ENCODE measurements around the gene TP53BP1.
"Not testable (repeated sequence)": the region's sequence is repeated elsewhere in the genome, so short reads cannot be mapped to it uniquely, and the experiment has no call there.

TP53BP1 gene

GRCh38 chr15:43492673-43493601 is at the start of gene TP53BP1:
Gene TP53BP1 (minus strand): TSS chr15:43493156. CDS start chr15:43493043, 113 bp downstream.
- peak; percentile 96 for DNase-seq

- no peak for DNase-seq
Observed at GRCh38 chr15:43541785-43542184, 48.8 kb upstream of the TP53BP1 start.

GRCh38 chr15:43538091-43538490 is 45.1 kb upstream of the TP53BP1 start:
- no peak for DNase-seq

- no peak for DNase-seq
Observed at GRCh38 chr15:43534897-43535296, 41.9 kb upstream of the TP53BP1 start.

- DNase-seq = not testable (repeated sequence)
Observed at GRCh38 chr15:43532826-43533225, 39.9 kb upstream of the TP53BP1 start.

- DNase-seq = no peak
Observed at GRCh38 chr15:43531018-43531670, 38.2 kb upstream of the TP53BP1 start.

GRCh38 chr15:43529587-43530345 is 36.8 kb upstream of the TP53BP1 start:
- no peak for DNase-seq

- DNase-seq = no peak
Observed at GRCh38 chr15:43529141-43529540, 36.2 kb upstream of the TP53BP1 start.

GRCh38 chr15:43528542-43529007 is 35.6 kb upstream of the TP53BP1 start:
- DNase-seq = no peak

GRCh38 chr15:43527802-43528541 is 35.0 kb upstream of the TP53BP1 start:
- DNase-seq = no peak

GRCh38 chr15:43527016-43527801 is 34.3 kb upstream of the TP53BP1 start:
- DNase-seq = no peak

GRCh38 chr15:43526261-43526930 is 33.4 kb upstream of the TP53BP1 start:
- DNase-seq = no peak

GRCh38 chr15:43525131-43525530 is 32.2 kb upstream of the TP53BP1 start:
- no peak for DNase-seq

GRCh38 chr15:43524254-43524845 is 31.4 kb upstream of the TP53BP1 start:
- DNase-seq = no peak

GRCh38 chr15:43523646-43524045 is 30.7 kb upstream of the TP53BP1 start:
- no peak for DNase-seq

GRCh38 chr15:43522247-43522646 is 29.3 kb upstream of the TP53BP1 start:
- DNase-seq = no peak

GRCh38 chr15:43521419-43521818 is 28.5 kb upstream of the TP53BP1 start:
- DNase-seq = no peak

- DNase-seq = no peak
Observed at GRCh38 chr15:43520138-43520537, 27.2 kb upstream of the TP53BP1 start.

GRCh38 chr15:43519196-43519595 is 26.2 kb upstream of the TP53BP1 start:
- peak; percentile 56 for DNase-seq

GRCh38 chr15:43518197-43518761 is 25.3 kb upstream of the TP53BP1 start:
- DNase-seq = peak; percentile 86

All from midbrain (tissue), 1 donor.